GM12878 (cell line): ENCODE results near the gene DQX1. TPM values are rescaled to one million over a fixed set of nuclear protein-coding genes. Genes with fewer than 3 reads are reported as not detected.

Experiments used
- BMI1 ChIP-seq: fragments of 450-650 bp; IDR thresholded peaks from 2 replicates; pipeline ENCODE4 v1.6.1; 2016; ENCODE audit warnings: mild to moderate bottlenecking, moderate library complexity, borderline replicate concordance
- CHD2 ChIP-seq: IDR thresholded peaks from 2 replicates; pipeline ENCODE4 v1.6.1; 2011; ENCODE audit warnings: low read depth, low read length, improper control_type of control experiment, borderline replicate concordance
- CHD4 ChIP-seq: fragments of 200-600 bp; sonication (generic); IDR thresholded peaks from 2 replicates; pipeline ENCODE4 v1.6.1; 2016; ENCODE audit warnings: mild to moderate bottlenecking
- ETV6 ChIP-seq, 2 experiments: fragments of 450-650 bp in 1 of 2; IDR thresholded peaks in 1 of 2; conservative IDR thresholded peaks in 1 of 2; 2 replicates each; pipeline ENCODE4 v1.6.1; 2014; ENCODE audit warnings: antibody characterized with exemption in 1 of 2, borderline replicate concordance in 1 of 2, low read depth in 1 of 2, mild to moderate bottlenecking in 1 of 2, moderate library complexity in 1 of 2
- HDAC6 ChIP-seq: fragments of 200-600 bp; sonication (generic); IDR thresholded peaks from one replicate; pipeline ENCODE4 v1.8.0; 2017; ENCODE audit warnings: antibody characterized with exemption; ENCODE audit not compliant: unreplicated experiment
- IKZF1 ChIP-seq: fragments of 450-650 bp; conservative IDR thresholded peaks from 2 replicates; pipeline ENCODE4 v1.6.1; 2017; ENCODE audit warnings: antibody characterized with exemption, mild to moderate bottlenecking
- JUND ChIP-seq: IDR thresholded peaks from 2 replicates; pipeline ENCODE4 v1.6.1; 2012; ENCODE audit warnings: low read depth, mild to moderate bottlenecking, low read length, improper control_type of control experiment, moderate library complexity
- LARP7 ChIP-seq: fragments of 450-650 bp; IDR thresholded peaks from 2 replicates; pipeline ENCODE4 v1.6.1; 2017; ENCODE audit warnings: mild to moderate bottlenecking
- MTA2 ChIP-seq: fragments of 450-650 bp; IDR thresholded peaks from 2 replicates; pipeline ENCODE4 v1.6.1; 2016; ENCODE audit warnings: low read depth, mild to moderate bottlenecking, moderate library complexity
- NBN ChIP-seq: fragments of 450-650 bp; IDR thresholded peaks from 2 replicates; pipeline ENCODE4 v1.6.1; 2016
- NFXL1 ChIP-seq: fragments of 450-650 bp; IDR thresholded peaks from 2 replicates; pipeline ENCODE4 v1.6.1; 2017; ENCODE audit warnings: antibody characterized with exemption, mild to moderate bottlenecking, borderline replicate concordance
- PAX8 ChIP-seq: fragments of 450-650 bp; IDR thresholded peaks from 2 replicates; pipeline ENCODE4 v1.6.1; 2017; ENCODE audit warnings: mild to moderate bottlenecking, moderate library complexity
- PML ChIP-seq: IDR thresholded peaks from 2 replicates; pipeline ENCODE4 v1.6.1; 2012; ENCODE audit warnings: low read length, inconsistent platforms
- POLR2AphosphoS5 ChIP-seq: IDR thresholded peaks from 2 replicates; pipeline ENCODE4 v1.6.1; 2011; ENCODE audit warnings: mild to moderate bottlenecking, low read length, inconsistent platforms
- RAD21 ChIP-seq: IDR thresholded peaks from 2 replicates; pipeline ENCODE4 v1.6.1; 2011; ENCODE audit warnings: mild to moderate bottlenecking, low read depth, low read length, moderate library complexity; ENCODE audit not compliant: insufficient read depth
- SIN3A ChIP-seq: IDR thresholded peaks from 2 replicates; pipeline ENCODE4 v1.6.1; 2012; ENCODE audit warnings: low read depth, low read length, improper control_type of control experiment
- SMAD1 ChIP-seq: fragments of 450-650 bp; IDR thresholded peaks from 2 replicates; pipeline ENCODE4 v1.6.1; 2018; ENCODE audit warnings: mild to moderate bottlenecking, low read depth; ENCODE audit not compliant: partially characterized antibody
- SP1 ChIP-seq: IDR thresholded peaks from one replicate; pipeline ENCODE4 v1.6.1; 2011; ENCODE audit warnings: low read depth, low read length
- YY1 ChIP-seq: IDR thresholded peaks from 2 replicates; pipeline ENCODE4 v1.6.1; 2011; ENCODE audit warnings: low read depth, mild to moderate bottlenecking, low read length
- ZNF622 ChIP-seq: fragments of 450-650 bp; IDR thresholded peaks from 2 replicates; pipeline ENCODE4 v1.6.1; 2017; ENCODE audit warnings: mild to moderate bottlenecking, inconsistent platforms
- polyA plus RNA-seq, 11 experiments: library from polyadenylated mRNA; depleted of rRNA in 4 of 11; unstranded in 6 of 11; stranded (reverse) in 5 of 11; fragments of >200 nt; fragmentation: Nextera tagmentation in 4 of 11; fragmentation: Illumina TruSeq in 1 of 11; extraction: Ambion mirVana in 4 of 11; extraction: Trizol in 1 of 11; gene quantifications; 1 replicate in 1 of 11; 2 replicates in 10 of 11; pipeline versions ENCODE4 v1.2.1 to v1.2.3, GENCODE V29; 2011 to 2016; ENCODE audit warnings: inconsistent platforms in 2 of 11, missing spikeins in 2 of 11, low read depth in 1 of 11
- total RNA-seq, 4 experiments: library from RNA; depleted of rRNA in 3 of 4; stranded (reverse); fragments of >200 nt in 3 of 4; fragmentation: Illumina TruSeq in 1 of 4; extraction: Trizol in 1 of 4; gene quantifications; 2 replicates each; pipeline versions ENCODE4 v1.2.1 to v1.2.3, GENCODE V29; 2013 to 2021
- TF ChIP-seq, protein P1 (sequence below): fragments of 450-650 bp; IDR thresholded peaks from 2 replicates; pipeline ENCODE4 v1.6.1; 2017; ENCODE audit warnings: mild to moderate bottlenecking
- TF ChIP-seq, protein P2 (sequence below): fragments of 450-650 bp; IDR thresholded peaks from 2 replicates; pipeline ENCODE4 v1.6.1; 2016; ENCODE audit warnings: mild to moderate bottlenecking, moderate library complexity, borderline replicate concordance
- TF ChIP-seq, protein P3 (sequence below): fragments of 450-650 bp; IDR thresholded peaks from 2 replicates; pipeline ENCODE4 v1.6.1; 2017; ENCODE audit warnings: antibody characterized with exemption, mild to moderate bottlenecking, moderate library complexity

Gene DQX1
- total and polyA plus RNA-seq, 10 of the 15 experiments (the other 5 are each of a cell fraction or from before 2014, with no cell fraction given) = 0.34 to 2.1 (median 0.86) TPM

DNA sequence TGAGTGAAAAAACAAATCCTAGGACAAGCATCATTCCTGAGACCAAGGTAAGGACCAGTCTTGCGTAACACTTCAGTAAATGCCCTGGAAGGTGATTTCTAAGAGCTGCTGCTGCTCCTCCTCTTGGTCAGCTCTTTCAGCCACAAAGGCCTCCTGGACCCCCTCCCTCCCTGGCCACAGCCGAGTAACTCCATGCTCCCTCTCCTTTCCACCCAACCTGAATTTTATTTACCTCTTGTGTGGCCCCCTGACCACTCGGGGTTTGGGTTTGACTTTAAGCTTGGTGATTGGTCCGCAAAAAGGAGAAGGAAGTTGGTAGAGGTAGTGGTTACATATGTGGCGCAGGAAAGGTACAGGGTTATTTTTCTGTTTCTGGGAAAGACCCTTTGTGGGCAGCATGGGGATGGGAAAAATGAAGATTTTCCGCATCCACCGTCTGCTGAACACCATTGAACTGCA is 12.9 kb upstream of the DQX1 start (continued):
- TF ChIP-seq, protein P1, sequence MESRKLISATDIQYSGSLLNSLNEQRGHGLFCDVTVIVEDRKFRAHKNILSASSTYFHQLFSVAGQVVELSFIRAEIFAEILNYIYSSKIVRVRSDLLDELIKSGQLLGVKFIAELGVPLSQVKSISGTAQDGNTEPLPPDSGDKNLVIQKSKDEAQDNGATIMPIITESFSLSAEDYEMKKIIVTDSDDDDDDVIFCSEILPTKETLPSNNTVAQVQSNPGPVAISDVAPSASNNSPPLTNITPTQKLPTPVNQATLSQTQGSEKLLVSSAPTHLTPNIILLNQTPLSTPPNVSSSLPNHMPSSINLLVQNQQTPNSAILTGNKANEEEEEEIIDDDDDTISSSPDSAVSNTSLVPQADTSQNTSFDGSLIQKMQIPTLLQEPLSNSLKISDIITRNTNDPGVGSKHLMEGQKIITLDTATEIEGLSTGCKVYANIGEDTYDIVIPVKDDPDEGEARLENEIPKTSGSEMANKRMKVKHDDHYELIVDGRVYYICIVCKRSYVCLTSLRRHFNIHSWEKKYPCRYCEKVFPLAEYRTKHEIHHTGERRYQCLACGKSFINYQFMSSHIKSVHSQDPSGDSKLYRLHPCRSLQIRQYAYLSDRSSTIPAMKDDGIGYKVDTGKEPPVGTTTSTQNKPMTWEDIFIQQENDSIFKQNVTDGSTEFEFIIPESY = no peak
- TF ChIP-seq NFXL1 (no peak), ZNF622 (no peak), RAD21 (no peak), HDAC6 (no peak), MTA2 (peak; percentile 35; the same call in 1 of the 2 replicates), CHD4 (no peak), JUND (no peak), ETV6 (conservative IDR thresholded peaks at IDR 0.05 in 1 of 2, IDR thresholded peaks at IDR 0.05 in 1 of 2; ENCODE audit: borderline replicate concordance in 1 of 2, low read depth in 1 of 2) (peak in 1 of 2 experiments; percentile 74; a peak in 2 of 4 replicates), CHD2 (no peak), SMAD1 (no peak), PML (no peak), BMI1 (no peak), SIN3A (no peak), LARP7 (no peak), POLR2AphosphoS5 (no peak), SP1 (no peak), YY1 (no peak), PAX8 (no peak), IKZF1 (peak; percentile 88), NBN (no peak)
- TF ChIP-seq, protein P2, sequence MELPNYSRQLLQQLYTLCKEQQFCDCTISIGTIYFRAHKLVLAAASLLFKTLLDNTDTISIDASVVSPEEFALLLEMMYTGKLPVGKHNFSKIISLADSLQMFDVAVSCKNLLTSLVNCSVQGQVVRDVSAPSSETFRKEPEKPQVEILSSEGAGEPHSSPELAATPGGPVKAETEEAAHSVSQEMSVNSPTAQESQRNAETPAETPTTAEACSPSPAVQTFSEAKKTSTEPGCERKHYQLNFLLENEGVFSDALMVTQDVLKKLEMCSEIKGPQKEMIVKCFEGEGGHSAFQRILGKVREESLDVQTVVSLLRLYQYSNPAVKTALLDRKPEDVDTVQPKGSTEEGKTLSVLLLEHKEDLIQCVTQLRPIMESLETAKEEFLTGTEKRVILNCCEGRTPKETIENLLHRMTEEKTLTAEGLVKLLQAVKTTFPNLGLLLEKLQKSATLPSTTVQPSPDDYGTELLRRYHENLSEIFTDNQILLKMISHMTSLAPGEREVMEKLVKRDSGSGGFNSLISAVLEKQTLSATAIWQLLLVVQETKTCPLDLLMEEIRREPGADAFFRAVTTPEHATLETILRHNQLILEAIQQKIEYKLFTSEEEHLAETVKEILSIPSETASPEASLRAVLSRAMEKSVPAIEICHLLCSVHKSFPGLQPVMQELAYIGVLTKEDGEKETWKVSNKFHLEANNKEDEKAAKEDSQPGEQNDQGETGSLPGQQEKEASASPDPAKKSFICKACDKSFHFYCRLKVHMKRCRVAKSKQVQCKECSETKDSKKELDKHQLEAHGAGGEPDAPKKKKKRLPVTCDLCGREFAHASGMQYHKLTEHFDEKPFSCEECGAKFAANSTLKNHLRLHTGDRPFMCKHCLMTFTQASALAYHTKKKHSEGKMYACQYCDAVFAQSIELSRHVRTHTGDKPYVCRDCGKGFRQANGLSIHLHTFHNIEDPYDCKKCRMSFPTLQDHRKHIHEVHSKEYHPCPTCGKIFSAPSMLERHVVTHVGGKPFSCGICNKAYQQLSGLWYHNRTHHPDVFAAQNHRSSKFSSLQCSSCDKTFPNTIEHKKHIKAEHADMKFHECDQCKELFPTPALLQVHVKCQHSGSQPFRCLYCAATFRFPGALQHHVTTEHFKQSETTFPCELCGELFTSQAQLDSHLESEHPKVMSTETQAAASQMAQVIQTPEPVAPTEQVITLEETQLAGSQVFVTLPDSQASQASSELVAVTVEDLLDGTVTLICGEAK = no peak
- TF ChIP-seq, protein P3, sequence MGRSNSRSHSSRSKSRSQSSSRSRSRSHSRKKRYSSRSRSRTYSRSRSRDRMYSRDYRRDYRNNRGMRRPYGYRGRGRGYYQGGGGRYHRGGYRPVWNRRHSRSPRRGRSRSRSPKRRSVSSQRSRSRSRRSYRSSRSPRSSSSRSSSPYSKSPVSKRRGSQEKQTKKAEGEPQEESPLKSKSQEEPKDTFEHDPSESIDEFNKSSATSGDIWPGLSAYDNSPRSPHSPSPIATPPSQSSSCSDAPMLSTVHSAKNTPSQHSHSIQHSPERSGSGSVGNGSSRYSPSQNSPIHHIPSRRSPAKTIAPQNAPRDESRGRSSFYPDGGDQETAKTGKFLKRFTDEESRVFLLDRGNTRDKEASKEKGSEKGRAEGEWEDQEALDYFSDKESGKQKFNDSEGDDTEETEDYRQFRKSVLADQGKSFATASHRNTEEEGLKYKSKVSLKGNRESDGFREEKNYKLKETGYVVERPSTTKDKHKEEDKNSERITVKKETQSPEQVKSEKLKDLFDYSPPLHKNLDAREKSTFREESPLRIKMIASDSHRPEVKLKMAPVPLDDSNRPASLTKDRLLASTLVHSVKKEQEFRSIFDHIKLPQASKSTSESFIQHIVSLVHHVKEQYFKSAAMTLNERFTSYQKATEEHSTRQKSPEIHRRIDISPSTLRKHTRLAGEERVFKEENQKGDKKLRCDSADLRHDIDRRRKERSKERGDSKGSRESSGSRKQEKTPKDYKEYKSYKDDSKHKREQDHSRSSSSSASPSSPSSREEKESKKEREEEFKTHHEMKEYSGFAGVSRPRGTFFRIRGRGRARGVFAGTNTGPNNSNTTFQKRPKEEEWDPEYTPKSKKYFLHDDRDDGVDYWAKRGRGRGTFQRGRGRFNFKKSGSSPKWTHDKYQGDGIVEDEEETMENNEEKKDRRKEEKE = no peak
